Inflammatory macrophage (primary cell): ENCODE results near the gene OAF.
A peak's percentile ranks its signal among the peaks of the same experiment; 100 is the strongest.

Experiments
- DNase-seq, 2 donors: peaks; one replicate each; pipeline ENCODE4 v3.0.0-alpha.2; 2020 to 2022

The OAF gene

DNA sequence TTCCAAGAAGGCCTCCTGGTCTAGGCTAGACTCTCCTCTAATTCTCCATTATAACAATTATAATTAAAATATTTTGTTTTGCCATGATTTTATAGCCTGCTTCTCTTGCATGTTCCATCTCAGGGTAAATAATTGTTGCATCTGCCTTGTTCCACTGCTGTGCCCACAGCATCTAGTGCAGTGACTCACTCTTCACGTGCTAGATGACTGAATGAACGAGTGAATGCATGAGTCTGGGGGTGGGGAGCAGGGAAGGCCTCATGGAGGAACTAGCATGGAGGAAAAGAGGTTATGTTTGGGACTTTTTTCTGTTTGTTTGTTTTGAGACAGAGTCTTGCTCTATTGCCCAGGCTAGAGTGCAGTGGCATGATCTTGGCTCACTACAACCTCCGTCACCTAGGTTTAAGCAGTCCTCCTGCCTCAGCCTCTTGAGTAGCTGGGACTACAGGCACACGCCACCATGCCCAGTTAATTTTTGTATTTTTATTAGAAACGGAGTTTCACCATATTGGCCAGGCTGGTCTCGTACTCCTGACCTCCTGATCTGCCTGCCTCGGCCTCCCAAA lies 5.2 kb upstream of the OAF start:
- peak; percentile 72 to 80 for DNase-seq

DNA sequence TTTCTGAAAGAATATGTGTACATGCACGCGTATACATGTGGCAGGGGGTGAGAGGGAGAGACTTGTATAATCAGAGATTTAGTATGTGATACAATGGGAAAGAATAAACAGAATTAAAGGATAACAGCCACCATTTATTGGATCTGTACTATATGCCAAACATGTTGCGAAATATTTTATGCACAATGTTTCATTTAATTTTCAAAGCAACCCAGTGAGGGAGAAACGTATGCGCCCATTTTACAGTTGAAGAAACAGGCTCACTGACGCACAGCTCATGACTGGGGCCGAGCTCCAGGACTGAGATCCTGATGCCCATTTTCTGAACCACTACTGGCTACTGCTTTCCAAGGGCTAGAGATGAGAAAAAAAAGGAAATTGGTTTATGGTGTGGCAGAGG lies 3.3 kb upstream of the OAF start:
- peak in 1 of 2 donors; percentile 7 for DNase-seq

- DNase-seq = peak; percentile 27 to 30
Measured at GRCh38 chr11:120208001-120208441, 2.8 kb upstream of the OAF start.

DNA sequence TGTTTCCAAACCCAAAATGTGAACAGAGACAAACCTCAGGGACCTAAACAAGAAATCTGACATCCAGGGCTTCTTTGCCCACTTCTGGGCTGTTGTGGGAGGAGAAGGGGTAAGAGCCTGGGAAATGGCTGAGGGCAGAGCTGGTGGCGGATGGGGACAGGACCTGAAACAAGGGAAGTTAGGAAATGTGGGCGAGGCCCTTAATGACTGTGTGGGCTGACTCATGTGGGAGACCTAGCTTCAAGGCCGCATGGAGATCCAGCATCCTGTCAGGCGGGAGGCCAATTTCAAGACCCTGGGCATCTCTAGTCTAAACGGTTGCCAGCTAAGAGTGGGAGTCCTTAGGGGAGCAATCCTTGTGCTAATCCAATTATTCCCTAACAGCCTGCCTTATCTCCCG lies 2.1 kb upstream of the OAF start:
- DNase-seq = peak; percentile 80 to 85

GRCh38 chr11:120209746-120210625 lies 846 bp upstream of the OAF start:
- no peak for DNase-seq

DNA sequence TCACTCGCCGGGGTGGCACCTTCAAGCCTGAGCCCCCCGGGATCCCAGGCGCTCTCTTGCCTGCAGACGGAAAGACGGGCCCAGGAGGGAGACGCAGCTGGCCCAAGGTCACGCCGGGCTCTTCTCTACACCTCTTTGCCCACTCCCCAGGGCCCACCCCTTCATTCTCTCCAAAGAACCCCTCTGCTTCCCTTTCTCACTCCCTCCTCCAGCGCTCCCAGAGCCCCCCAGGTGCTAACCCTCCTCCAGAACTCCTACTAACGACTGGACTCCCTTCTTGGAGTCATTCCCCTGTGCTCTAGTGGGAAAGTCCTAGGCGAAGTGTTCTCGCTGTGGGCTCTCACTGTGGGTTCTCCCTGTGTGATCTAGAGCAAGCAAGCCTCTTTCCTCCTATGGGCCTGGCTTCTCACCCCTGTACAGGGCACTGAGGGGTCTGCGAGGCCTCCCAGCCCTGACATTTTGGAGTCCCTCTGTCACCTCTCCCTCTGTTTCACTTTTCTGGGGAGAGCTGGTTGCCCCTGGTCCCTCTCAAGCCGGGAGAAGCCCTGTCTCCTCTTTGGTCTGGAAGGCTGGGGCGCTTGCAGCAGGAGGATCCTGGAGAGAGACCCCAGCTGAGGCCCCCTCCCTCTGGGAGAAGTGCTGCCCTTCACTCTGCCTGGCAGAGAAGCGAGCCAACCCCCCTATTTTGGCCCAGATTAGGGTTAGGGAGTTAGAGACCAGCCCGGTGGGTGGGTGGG lies 858 bp downstream of the OAF start:
- DNase-seq = no peak

- DNase-seq = no peak
Measured at GRCh38 chr11:120212259-120212878, 1.5 kb downstream of the OAF start.

- no peak for DNase-seq
Measured at GRCh38 chr11:120212926-120213325, 2.1 kb downstream of the OAF start.

GRCh38 chr11:120214581-120214980 lies 3.7 kb downstream of the OAF start:
- DNase-seq = no peak

- DNase-seq = no peak
Measured at GRCh38 chr11:120215634-120216033, 4.8 kb downstream of the OAF start.

DNA sequence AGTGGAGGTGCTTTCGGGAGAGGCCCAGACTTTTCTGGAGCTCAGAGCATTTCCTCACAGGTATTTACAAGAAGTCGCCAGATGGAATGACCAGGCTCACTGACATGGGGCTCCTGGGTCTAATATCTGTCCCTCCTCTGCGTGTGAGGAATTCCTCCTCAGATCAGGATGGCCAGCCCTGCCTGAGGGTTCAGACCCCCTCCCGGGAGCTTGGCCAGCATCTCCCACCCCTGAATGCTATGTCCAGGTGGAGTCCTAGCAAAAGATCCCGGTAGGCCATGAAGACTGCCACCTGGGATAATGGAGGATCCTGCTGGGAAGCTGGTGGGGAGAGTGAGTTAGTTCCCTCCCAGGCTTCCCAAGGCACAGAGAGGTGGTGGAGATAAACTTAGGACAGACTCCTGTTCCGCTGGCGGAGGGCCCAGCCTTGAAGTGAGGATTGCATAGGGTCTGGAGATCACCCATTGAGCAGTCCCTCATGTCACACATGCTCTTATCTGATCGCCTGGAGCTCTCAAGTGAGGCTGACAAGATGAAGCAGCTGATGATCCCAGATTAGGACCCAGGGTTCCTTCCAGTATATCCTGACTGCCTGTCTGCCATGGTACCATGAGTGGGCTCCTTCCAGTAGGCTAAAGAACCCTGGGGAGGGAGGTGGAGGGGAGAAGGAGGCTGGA lies 5.7 kb downstream of the OAF start:
- DNase-seq = no peak

GRCh38 chr11:120217526-120217925 lies 6.7 kb downstream of the OAF start:
- no peak for DNase-seq

DNA sequence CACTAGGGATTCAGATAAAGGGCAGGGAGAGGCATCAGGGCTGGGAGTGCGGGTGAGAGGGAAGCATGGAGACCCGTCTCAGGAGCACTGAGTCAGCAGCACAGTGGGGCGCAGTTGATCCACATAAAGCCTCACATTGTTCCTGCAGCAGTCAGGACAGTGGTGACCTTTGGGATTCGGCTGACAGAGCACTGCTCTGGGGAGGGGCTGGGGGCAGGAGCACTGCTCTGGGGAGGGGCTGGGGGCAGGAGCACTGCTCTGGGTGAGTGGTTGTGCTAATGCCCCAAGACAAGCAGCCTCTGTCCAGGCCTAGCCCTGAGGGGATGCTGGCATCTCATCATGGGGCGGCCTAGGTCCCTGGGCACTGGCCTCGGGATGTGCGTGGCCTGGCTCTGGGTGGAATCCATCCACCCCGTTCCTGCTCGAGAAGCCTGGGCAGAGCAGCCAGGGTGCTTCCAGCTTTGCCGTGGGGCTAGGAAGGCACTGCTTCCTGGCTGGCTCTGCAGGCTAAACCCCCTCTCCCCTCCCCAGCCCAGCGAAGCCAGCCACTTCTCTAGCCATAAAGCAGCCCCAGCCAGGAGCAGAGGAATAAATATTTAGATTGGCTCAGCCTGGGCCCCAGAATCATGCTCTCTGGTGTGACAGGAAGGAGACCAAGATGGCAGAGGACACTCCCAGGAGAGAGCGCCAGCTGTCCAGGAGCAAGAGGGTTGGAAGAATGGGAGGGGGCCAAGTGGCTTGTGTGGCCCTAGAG lies 7.3 kb downstream of the OAF start:
- DNase-seq = no peak

- DNase-seq = no peak
Measured at GRCh38 chr11:120218695-120219033, 7.8 kb downstream of the OAF start.

DNA sequence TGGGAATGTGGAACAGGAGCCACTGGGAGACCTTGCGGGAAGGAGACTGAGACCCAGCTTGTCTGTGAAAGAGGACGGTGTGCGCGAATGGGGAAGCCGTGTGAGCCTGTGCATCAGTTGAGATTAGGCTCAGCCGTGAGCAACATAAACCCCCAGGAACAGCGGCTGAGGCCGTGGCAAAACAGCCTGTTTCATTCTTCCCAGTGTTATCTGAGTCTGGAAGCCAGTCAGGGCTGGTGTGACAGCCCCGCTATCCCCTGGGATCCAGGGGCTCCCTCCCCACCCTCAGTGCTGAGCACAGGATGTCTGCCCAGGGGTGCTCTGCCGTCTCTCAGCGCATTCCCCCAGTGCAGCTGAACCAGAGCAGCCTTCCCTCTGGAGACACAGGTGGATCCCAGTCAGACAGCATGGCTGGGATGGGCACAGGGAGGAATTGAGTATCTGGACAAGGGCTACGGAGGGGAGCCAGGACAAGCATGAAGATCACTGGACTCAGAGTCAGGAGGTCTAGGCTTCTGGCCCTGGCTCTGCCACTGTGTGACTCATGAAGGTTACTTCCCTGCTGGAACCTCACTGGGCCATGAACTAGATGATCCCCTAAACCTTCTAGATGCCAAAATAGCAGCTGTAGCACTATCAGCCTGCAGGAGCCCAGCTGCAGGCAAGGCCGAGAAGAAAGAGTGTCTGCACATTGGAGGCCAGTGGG lies 8.6 kb downstream of the OAF start:
- DNase-seq = peak in 1 of 2 donors; percentile 55

GRCh38 chr11:120219938-120220746 lies 9.3 kb downstream of the OAF start:
- DNase-seq = peak in 1 of 2 donors; percentile 37

DNA sequence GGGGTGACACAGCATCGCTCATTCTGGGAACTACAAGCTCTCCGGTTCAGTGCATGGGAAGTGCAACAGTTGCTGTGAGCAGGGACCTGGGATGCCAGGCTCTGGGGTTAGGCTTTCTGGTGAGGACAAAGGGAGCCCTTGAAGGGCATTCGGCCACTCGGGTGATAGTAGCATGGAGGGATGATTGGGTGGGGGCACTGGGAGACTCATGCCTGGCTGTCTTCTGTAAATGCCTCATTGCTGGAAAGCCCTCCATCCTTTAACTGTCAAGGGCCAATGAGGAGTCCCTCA lies 9.9 kb downstream of the OAF start:
- DNase-seq = no peak

DNA sequence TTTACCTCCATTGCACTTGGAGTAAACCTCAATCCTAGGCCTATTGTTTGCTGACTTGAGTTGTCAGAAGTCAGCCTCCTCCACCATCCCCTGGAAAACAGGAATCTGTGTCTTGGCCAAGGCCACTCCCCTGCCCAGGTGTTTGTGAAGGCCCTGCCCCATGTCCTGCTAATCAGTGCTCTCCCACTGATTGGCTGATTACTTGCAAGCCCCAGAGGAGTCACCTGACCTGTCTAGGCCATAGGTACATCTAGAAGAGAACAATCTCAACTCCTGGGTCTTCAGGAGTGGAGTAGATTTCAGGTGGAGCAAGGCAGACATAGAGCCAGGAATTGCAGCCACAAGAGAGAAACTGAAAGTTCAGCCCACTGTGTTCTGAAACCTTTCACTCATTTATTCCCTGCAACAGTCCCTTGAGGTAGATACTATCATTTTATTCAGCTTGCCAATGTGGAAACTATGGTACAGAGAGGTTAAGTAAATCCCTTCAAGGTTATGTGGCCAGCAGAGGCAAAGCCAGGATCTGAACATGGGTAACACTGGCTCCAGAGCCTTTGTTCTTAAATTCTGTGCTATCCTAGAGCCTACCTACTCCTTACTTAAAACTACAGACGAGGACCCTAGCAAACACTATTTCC lies 10.4 kb downstream of the OAF start:
- no peak for DNase-seq

GRCh38 chr11:120222916-120223315 lies 12.1 kb downstream of the OAF start:
- DNase-seq = no peak

- no peak for DNase-seq
Measured at GRCh38 chr11:120223793-120224192, 13.0 kb downstream of the OAF start.
